ENCODE data around the gene NUP62.

GRCh38 chr19:49954933-49955332 is 25.6 kb upstream of the NUP62 start:
- TF ChIP-seq, protein P1, sequence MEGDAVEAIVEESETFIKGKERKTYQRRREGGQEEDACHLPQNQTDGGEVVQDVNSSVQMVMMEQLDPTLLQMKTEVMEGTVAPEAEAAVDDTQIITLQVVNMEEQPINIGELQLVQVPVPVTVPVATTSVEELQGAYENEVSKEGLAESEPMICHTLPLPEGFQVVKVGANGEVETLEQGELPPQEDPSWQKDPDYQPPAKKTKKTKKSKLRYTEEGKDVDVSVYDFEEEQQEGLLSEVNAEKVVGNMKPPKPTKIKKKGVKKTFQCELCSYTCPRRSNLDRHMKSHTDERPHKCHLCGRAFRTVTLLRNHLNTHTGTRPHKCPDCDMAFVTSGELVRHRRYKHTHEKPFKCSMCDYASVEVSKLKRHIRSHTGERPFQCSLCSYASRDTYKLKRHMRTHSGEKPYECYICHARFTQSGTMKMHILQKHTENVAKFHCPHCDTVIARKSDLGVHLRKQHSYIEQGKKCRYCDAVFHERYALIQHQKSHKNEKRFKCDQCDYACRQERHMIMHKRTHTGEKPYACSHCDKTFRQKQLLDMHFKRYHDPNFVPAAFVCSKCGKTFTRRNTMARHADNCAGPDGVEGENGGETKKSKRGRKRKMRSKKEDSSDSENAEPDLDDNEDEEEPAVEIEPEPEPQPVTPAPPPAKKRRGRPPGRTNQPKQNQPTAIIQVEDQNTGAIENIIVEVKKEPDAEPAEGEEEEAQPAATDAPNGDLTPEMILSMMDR (IDR thresholded peaks at IDR 0.05; ENCODE audit: low read depth, low read length, missing input control) = no peak
- TF ChIP-seq GABPA (IDR thresholded peaks at IDR 0.05 in 1 of 2, conservative IDR thresholded peaks at IDR 0.05 in 1 of 2) (no peak), TAF1 (conservative IDR thresholded peaks at IDR 0.05) (no peak), HNF4A (conservative IDR thresholded peaks at IDR 0.05) (no peak), EGR1 (IDR thresholded peaks at IDR 0.05; ENCODE audit: low read depth in 2 of 2) (no peak), ATF3 (IDR thresholded peaks at IDR 0.05) (no peak), YY1 (IDR thresholded peaks at IDR 0.05) (no peak)
- TF ChIP-seq, protein P2, sequence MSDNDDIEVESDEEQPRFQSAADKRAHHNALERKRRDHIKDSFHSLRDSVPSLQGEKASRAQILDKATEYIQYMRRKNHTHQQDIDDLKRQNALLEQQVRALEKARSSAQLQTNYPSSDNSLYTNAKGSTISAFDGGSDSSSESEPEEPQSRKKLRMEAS (IDR thresholded peaks at IDR 0.05) = no peak
- TF ChIP-seq, protein P3, sequence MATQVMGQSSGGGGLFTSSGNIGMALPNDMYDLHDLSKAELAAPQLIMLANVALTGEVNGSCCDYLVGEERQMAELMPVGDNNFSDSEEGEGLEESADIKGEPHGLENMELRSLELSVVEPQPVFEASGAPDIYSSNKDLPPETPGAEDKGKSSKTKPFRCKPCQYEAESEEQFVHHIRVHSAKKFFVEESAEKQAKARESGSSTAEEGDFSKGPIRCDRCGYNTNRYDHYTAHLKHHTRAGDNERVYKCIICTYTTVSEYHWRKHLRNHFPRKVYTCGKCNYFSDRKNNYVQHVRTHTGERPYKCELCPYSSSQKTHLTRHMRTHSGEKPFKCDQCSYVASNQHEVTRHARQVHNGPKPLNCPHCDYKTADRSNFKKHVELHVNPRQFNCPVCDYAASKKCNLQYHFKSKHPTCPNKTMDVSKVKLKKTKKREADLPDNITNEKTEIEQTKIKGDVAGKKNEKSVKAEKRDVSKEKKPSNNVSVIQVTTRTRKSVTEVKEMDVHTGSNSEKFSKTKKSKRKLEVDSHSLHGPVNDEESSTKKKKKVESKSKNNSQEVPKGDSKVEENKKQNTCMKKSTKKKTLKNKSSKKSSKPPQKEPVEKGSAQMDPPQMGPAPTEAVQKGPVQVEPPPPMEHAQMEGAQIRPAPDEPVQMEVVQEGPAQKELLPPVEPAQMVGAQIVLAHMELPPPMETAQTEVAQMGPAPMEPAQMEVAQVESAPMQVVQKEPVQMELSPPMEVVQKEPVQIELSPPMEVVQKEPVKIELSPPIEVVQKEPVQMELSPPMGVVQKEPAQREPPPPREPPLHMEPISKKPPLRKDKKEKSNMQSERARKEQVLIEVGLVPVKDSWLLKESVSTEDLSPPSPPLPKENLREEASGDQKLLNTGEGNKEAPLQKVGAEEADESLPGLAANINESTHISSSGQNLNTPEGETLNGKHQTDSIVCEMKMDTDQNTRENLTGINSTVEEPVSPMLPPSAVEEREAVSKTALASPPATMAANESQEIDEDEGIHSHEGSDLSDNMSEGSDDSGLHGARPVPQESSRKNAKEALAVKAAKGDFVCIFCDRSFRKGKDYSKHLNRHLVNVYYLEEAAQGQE (IDR thresholded peaks at IDR 0.05) = no peak
